ENCODE data around the gene FCAMR.

- TF ChIP-seq CTCF (IDR thresholded peaks at IDR 0.05; ENCODE audit: insufficient read depth, low read depth, low read length) (no peak), EZH2 (IDR thresholded peaks at IDR 0.05; ENCODE audit: insufficient read depth, low read length) (no peak)
These were observed 17.6 kb upstream of the FCAMR start for GRCh38 chr1:206987873-206988272.

Measured in astrocyte (in vitro differentiated cells and primary cell).